ENCODE measurements around the gene SPOPL. TPM values are rescaled to one million over a fixed set of nuclear protein-coding genes. Genes with fewer than 3 reads are reported as not detected.

Gene SPOPL
- total and polyA plus RNA-seq, 10 of the 15 experiments (the other 5 are each of a cell fraction or from before 2014, with no cell fraction given): 4.0 to 25.0 (median 11.5) TPM

DNA sequence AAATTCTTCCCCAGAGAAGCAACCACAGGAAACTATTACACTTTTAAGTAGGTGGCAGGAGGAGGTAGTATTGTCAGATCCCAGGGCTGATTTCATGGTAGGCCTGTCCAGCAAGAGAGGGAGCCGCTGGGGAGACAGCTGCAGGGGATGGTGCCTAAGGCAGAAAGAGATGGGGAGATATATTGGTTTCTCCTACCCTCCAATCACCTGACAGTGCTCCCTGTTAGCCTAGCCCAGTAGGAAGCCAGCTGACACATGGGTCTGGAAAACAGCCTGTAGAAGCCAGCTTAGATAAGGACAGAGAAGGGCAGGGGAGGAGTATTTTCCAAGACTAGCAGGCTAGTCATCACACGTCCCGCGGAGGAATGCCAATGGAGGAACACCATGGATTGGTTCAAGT lies 8.2 kb upstream of the SPOPL start:
- ChIA-PET SMC1A (ENCODE audit: uncharacterized antibody, unreplicated experiment) (interaction anchor here (2.0 kb wide), 1 partner anchor 19 kb away, joined by 5 read pairs; no protein-coding TSS in a partner anchor), RAD21 (ENCODE audit: unreplicated experiment) (no interaction called here), CTCF (no interaction called here), POLR2A (no interaction called here)
- no peaks in the 10 kb centered on the region for H3K9me3 ChIP-seq (replicated peaks; ENCODE audit: control insufficient read depth, insufficient read depth, low read length)
- no peak overlapping the region for H3K4me3 ChIP-seq
- no peaks in the 10 kb centered on the region for H3K79me2 ChIP-seq (ENCODE audit: control insufficient read depth, insufficient read depth, low read length)
- no peak overlapping the region for H2AFZ ChIP-seq (ENCODE audit: control insufficient read depth, low read depth, low read length)
- H3K36me3 ChIP-seq (ENCODE audit: control insufficient read depth in 2 of 2, insufficient read depth in 2 of 2, low read length in 1 of 2): peaks cover 0 to 2% of the 10 kb centered on the region in 2 experiments; a peak in 1 of 4 replicates
- no peak overlapping the region for H3K4me2 ChIP-seq (ENCODE audit: control insufficient read depth, insufficient read depth)
- no peaks in the 10 kb centered on the region for H3K27me3 ChIP-seq (replicated peaks in 1 of 2; ENCODE audit: control insufficient read depth in 2 of 2, insufficient read depth in 2 of 2, low read length in 1 of 2)
- TF ChIP-seq, protein P1, sequence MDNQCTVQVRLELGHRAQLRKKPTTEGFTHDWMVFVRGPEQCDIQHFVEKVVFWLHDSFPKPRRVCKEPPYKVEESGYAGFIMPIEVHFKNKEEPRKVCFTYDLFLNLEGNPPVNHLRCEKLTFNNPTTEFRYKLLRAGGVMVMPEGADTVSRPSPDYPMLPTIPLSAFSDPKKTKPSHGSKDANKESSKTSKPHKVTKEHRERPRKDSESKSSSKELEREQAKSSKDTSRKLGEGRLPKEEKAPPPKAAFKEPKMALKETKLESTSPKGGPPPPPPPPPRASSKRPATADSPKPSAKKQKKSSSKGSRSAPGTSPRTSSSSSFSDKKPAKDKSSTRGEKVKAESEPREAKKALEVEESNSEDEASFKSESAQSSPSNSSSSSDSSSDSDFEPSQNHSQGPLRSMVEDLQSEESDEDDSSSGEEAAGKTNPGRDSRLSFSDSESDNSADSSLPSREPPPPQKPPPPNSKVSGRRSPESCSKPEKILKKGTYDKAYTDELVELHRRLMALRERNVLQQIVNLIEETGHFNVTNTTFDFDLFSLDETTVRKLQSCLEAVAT (IDR thresholded peaks at IDR 0.05): no peak
- TF ChIP-seq, protein P2, sequence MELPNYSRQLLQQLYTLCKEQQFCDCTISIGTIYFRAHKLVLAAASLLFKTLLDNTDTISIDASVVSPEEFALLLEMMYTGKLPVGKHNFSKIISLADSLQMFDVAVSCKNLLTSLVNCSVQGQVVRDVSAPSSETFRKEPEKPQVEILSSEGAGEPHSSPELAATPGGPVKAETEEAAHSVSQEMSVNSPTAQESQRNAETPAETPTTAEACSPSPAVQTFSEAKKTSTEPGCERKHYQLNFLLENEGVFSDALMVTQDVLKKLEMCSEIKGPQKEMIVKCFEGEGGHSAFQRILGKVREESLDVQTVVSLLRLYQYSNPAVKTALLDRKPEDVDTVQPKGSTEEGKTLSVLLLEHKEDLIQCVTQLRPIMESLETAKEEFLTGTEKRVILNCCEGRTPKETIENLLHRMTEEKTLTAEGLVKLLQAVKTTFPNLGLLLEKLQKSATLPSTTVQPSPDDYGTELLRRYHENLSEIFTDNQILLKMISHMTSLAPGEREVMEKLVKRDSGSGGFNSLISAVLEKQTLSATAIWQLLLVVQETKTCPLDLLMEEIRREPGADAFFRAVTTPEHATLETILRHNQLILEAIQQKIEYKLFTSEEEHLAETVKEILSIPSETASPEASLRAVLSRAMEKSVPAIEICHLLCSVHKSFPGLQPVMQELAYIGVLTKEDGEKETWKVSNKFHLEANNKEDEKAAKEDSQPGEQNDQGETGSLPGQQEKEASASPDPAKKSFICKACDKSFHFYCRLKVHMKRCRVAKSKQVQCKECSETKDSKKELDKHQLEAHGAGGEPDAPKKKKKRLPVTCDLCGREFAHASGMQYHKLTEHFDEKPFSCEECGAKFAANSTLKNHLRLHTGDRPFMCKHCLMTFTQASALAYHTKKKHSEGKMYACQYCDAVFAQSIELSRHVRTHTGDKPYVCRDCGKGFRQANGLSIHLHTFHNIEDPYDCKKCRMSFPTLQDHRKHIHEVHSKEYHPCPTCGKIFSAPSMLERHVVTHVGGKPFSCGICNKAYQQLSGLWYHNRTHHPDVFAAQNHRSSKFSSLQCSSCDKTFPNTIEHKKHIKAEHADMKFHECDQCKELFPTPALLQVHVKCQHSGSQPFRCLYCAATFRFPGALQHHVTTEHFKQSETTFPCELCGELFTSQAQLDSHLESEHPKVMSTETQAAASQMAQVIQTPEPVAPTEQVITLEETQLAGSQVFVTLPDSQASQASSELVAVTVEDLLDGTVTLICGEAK (IDR thresholded peaks at IDR 0.05; ENCODE audit: borderline replicate concordance): no peak
- TF ChIP-seq, protein P3, sequence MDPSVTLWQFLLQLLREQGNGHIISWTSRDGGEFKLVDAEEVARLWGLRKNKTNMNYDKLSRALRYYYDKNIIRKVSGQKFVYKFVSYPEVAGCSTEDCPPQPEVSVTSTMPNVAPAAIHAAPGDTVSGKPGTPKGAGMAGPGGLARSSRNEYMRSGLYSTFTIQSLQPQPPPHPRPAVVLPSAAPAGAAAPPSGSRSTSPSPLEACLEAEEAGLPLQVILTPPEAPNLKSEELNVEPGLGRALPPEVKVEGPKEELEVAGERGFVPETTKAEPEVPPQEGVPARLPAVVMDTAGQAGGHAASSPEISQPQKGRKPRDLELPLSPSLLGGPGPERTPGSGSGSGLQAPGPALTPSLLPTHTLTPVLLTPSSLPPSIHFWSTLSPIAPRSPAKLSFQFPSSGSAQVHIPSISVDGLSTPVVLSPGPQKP (IDR thresholded peaks at IDR 0.05; ENCODE audit: low read depth, low read length): no peak
- TF ChIP-seq RB1 (IDR thresholded peaks at IDR 0.05; ENCODE audit: borderline replicate concordance) (no peak), CHD2 (IDR thresholded peaks at IDR 0.05; ENCODE audit: borderline replicate concordance, low read depth, low read length) (no peak), MXI1 (IDR thresholded peaks at IDR 0.05; ENCODE audit: low read depth, low read length) (no peak), POLR2AphosphoS2 (IDR thresholded peaks at IDR 0.05; ENCODE audit: low read depth, low read length) (no peak), SPI1 (IDR thresholded peaks at IDR 0.05; ENCODE audit: borderline replicate concordance, insufficient read depth, low read depth, low read length) (no peak), ZBED1 (IDR thresholded peaks at IDR 0.05; ENCODE audit: borderline replicate concordance) (no peak), SMAD5 (IDR thresholded peaks at IDR 0.05; ENCODE audit: low read depth) (no peak), EGR1 (IDR thresholded peaks at IDR 0.05; ENCODE audit: borderline replicate concordance in 1 of 2, low read depth in 2 of 2, low read length in 2 of 2) (no peak), SMARCA5 (IDR thresholded peaks at IDR 0.05) (no peak), STAT1 (conservative IDR thresholded peaks at IDR 0.05) (no peak), RUNX3 (IDR thresholded peaks at IDR 0.05; ENCODE audit: low read length) (no peak), NFXL1 (IDR thresholded peaks at IDR 0.05; ENCODE audit: borderline replicate concordance) (no peak), IKZF2 (IDR thresholded peaks at IDR 0.05) (no peak), SP1 (IDR thresholded peaks at IDR 0.05; ENCODE audit: low read depth, low read length) (no peak), ZNF622 (IDR thresholded peaks at IDR 0.05) (no peak), CBX5 (IDR thresholded peaks at IDR 0.05; ENCODE audit: low read depth) (no peak), NFYB (IDR thresholded peaks at IDR 0.05; ENCODE audit: insufficient read depth, low read depth, low read length) (no peak)
- no peak overlapping the region for H3K27ac ChIP-seq (ENCODE audit: control insufficient read depth, insufficient read depth)
- ATAC-seq: no peak
- no peaks in the 10 kb centered on the region for H4K20me1 ChIP-seq (ENCODE audit: control insufficient read depth, insufficient read depth)
- H3K4me1 ChIP-seq (ENCODE audit: control insufficient read depth, insufficient read depth, low read length): no peaks in the 10 kb centered on the region
- H3K9ac ChIP-seq (ENCODE audit: control insufficient read depth, insufficient read depth, low read length): no peak overlapping the region
- no TSS peak for BruUV-seq (replicated peaks)
- in situ Hi-C loops (cut with MboI) (no loop called here), intact Hi-C loops (cut with micrococcal nuclease; ENCODE audit: unreplicated experiment) (no loop called here)
- no peak for DNase-seq (ENCODE audit: low read depth, low spot score)
- WGBS (ENCODE audit: insufficient coverage, insufficient replicate concordance, low lambda C conversion rate, missing lambda C conversion rate): 99% methylated on average over 4 of the region's 4 CpGs
- FAIRE-seq: no peak
